AG04449 (cell line): Measurements from ENCODE around the gene AGFG1.
"Not testable (repeated sequence)": the region's sequence is repeated elsewhere in the genome, so short reads cannot be mapped to it uniquely, and the experiment has no call there.

Source experiments
- CTCF ChIA-PET: fragments of 350-600 bp; formaldehyde crosslinking; extraction: SDS; loops from one replicate; lab custom pipeline; 2021; ENCODE audit warnings: antibody characterized with exemption; lab: Yijun Ruan, JAX
- POLR2A ChIA-PET: fragments of 400-600, 350-600 bp; formaldehyde crosslinking; extraction: SDS; loops from one replicate; lab custom pipeline; 2020; ENCODE audit warnings: antibody characterized with exemption, inconsistent platforms; lab: Yijun Ruan, JAX
- DNase-seq: peaks from one replicate; pipeline ENCODE4 v3.0.0-alpha.2; 2010; ENCODE audit warnings: low read depth, low spot score
- H3K4me3 ChIP-seq: 2 replicates; pipeline ENCODE4 v1.5.1; 2011; ENCODE audit warnings: low read depth, mild to moderate bottlenecking, control low read depth, low read length
- CTCF ChIP-seq: IDR thresholded peaks from one replicate; pipeline ENCODE4 v1.5.1; 2011; ENCODE audit warnings: mild to moderate bottlenecking, moderate library complexity, low read length, control low read depth, inconsistent platforms; ENCODE audit not compliant: insufficient read depth; ENCODE audit errors: missing control alignments

The AGFG1 gene

GRCh38 chr2:227515742-227516141, 43.8 kb downstream of the AGFG1 start:
- no peak overlapping the region for H3K4me3 ChIP-seq
- ChIA-PET CTCF (no interaction called here), POLR2A (no interaction called here)
- DNase-seq, result no peak
- TF ChIP-seq CTCF, result no peak

GRCh38 chr2:227517724-227518123, 45.8 kb downstream of the AGFG1 start:
- no peak for DNase-seq
- ChIA-PET CTCF (interaction anchor here (1.0 kb wide), 1 partner anchor 1852 kb away, joined by 3 read pairs; no protein-coding TSS in a partner anchor), POLR2A (no interaction called here)
- no peak overlapping the region for H3K4me3 ChIP-seq
- TF ChIP-seq CTCF, result no peak

- H3K4me3 ChIP-seq, POLR2A ChIA-PET, DNase-seq: not testable (repeated sequence)
- CTCF ChIA-PET, result interaction anchor here (1.0 to 1.3 kb wide), 2 partner anchors 13 to 1853 kb away, joined by 3 to 6 read pairs; no protein-coding TSS in a partner anchor
Observed at GRCh38 chr2:227518278-227518865, 46.4 kb downstream of the AGFG1 start.

GRCh38 chr2:227521178-227521577, 49.2 kb downstream of the AGFG1 start:
- POLR2A ChIA-PET, H3K4me3 ChIP-seq, DNase-seq: not testable (repeated sequence)
- CTCF ChIA-PET, result interaction anchor here (1.7 kb wide), 1 partner anchor 115 kb away, joined by 3 read pairs; no protein-coding TSS in a partner anchor

GRCh38 chr2:227524665-227525064, 52.7 kb downstream of the AGFG1 start:
- DNase-seq, result no peak
- ChIA-PET CTCF (interaction anchor here (2.5 kb wide), 1 partner anchor 53 kb away, joined by 5 read pairs; the partner anchor contains the start of gene AGFG1), POLR2A (no interaction called here)
- no peak for TF ChIP-seq CTCF
- no peak overlapping the region for H3K4me3 ChIP-seq

- no peak for TF ChIP-seq CTCF
- no peak overlapping the region for H3K4me3 ChIP-seq
- POLR2A ChIA-PET, result no interaction called here
- DNase-seq, result no peak
- CTCF ChIA-PET, result no interaction called here
Observed at GRCh38 chr2:227527351-227527750, 55.4 kb downstream of the AGFG1 start.

- no peak for TF ChIP-seq CTCF
- H3K4me3 ChIP-seq, result no peak overlapping the region
- DNase-seq, result no peak
- ChIA-PET CTCF (no interaction called here), POLR2A (no interaction called here)
Observed at GRCh38 chr2:227528803-227529202, 56.8 kb downstream of the AGFG1 start.
